Esophagus (tissue), 2 donors: ENCODE measurements around the gene USP49. TPM values are rescaled to one million over a fixed set of nuclear protein-coding genes. Genes with fewer than 3 reads are reported as not detected.
A peak's percentile ranks its signal among the peaks of the same experiment; 100 is the strongest.

ENCODE experiments used
- H3K27ac ChIP-seq, 2 donors: one replicate each; pipeline ENCODE4 v1.5.1; 2013; ENCODE audit warnings: low read depth in 2 of 2, mild to moderate bottlenecking in 2 of 2, inconsistent platforms in 1 of 2, low read length in 1 of 2, moderate library complexity in 1 of 2
- H3K27me3 ChIP-seq, 2 donors: one replicate each; pipeline ENCODE4 v1.6.1; 2013; ENCODE audit warnings: low read length in 2 of 2, control low read depth in 1 of 2, mild to moderate bottlenecking in 1 of 2; ENCODE audit not compliant: insufficient read depth in 2 of 2, control insufficient read depth in 1 of 2
- H3K36me3 ChIP-seq, 2 donors: one replicate each; pipeline ENCODE4 v1.6.1; 2013; ENCODE audit warnings: low read length in 1 of 2; ENCODE audit not compliant: control insufficient read depth in 2 of 2, insufficient read depth in 2 of 2
- H3K4me1 ChIP-seq, 2 donors: one replicate each; pipeline ENCODE4 v1.6.1; 2013; ENCODE audit warnings: low read length in 1 of 2; ENCODE audit not compliant: control insufficient read depth in 2 of 2, insufficient read depth in 2 of 2
- H3K4me3 ChIP-seq, 2 donors: one replicate each; pipeline ENCODE4 v1.5.1; 2013; ENCODE audit warnings: low read length in 2 of 2, mild to moderate bottlenecking in 2 of 2, low read depth in 1 of 2, moderate library complexity in 1 of 2
- H3K9me3 ChIP-seq, 2 donors: one replicate each; pipeline ENCODE4 v1.6.1; 2013; ENCODE audit warnings: mild to moderate bottlenecking in 2 of 2, low read depth in 1 of 2, low read length in 1 of 2, moderate library complexity in 1 of 2; ENCODE audit not compliant: control insufficient read depth in 2 of 2, insufficient read depth in 1 of 2
- WGBS, 2 donors: extraction: QIAGEN DNeasy Blood & Tissue Kit; methylation state at CpG; one replicate each; pipeline ENCODE4 v1.1.7; 2013; 5-methylcytosine and 5-hydroxymethylcytosine counted together
- polyA plus RNA-seq, 2 donors: library from polyadenylated mRNA; stranded (reverse); fragments of 200-250 nt; gene quantifications; one replicate each; pipeline ENCODE4 v1.2.3, GENCODE V29; 2013
- donor health status: healthy with polysubstance abuse.
- donor health status: Bipolar disorder and iron deficiency.

Gene USP49
- polyA plus RNA-seq, 2 donors, result 0.69 to 1.0 TPM

DNA sequence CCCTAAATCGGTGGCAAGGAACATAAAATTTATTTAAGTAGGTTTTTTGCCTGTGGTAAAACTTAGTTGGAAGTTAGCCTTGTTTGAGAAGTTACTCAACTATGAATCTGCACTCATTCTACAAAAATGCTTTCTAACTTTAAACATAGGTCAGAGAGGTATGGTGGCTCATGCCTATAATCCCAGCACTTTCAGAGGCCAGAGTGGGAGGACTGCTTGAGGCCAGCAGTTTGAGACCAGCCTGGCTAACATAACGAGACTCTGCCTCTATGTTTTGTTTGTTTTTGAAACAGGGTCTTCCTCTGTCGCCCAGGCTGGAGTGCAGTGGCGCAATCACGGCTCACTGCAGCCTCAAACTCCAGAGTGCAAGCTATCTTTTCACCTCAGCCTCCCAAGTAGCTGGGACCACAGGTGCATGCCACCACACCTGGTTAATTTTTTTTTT, 16.2 kb downstream of the USP49 start:
- H3K4me1 ChIP-seq, result no peaks in the 10 kb centered on the region
- H3K36me3 ChIP-seq, result no peaks in the 10 kb centered on the region
- H3K4me3 ChIP-seq, result no peak overlapping the region
- H3K9me3 ChIP-seq, result no peaks in the 10 kb centered on the region
- 89 to 92% methylated on average over 5 of the region's 5 CpGs for WGBS, 2 donors
- no peaks in the 10 kb centered on the region for H3K27me3 ChIP-seq
- H3K27ac ChIP-seq, result no peak overlapping the region

DNA sequence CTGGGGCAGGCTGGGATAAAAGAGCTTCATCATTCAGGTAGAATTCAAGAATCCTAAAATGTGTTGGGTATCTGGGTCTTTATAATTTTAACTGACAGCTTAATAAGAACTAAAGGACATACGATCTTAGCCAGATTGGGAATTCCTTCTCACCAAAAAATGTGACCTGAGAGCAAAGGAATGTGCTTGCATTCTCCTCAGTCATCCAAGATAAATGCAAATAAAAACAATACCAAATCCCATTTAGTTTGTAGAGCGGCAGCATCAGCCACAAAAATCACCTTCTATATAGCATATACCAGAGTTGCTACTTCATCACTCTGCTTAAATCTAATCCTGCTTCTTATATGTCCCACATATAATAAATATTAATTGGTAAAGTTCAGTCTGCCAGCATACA, 16.9 kb downstream of the USP49 start:
- no peaks in the 10 kb centered on the region for H3K9me3 ChIP-seq
- H3K4me1 ChIP-seq, result no peaks in the 10 kb centered on the region
- 90 to 91% methylated on average over 2 of the region's 2 CpGs for WGBS, 2 donors
- H3K27ac ChIP-seq, result no peak overlapping the region
- H3K27me3 ChIP-seq, result no peaks in the 10 kb centered on the region
- H3K36me3 ChIP-seq, result no peaks in the 10 kb centered on the region
- no peak overlapping the region for H3K4me3 ChIP-seq

DNA sequence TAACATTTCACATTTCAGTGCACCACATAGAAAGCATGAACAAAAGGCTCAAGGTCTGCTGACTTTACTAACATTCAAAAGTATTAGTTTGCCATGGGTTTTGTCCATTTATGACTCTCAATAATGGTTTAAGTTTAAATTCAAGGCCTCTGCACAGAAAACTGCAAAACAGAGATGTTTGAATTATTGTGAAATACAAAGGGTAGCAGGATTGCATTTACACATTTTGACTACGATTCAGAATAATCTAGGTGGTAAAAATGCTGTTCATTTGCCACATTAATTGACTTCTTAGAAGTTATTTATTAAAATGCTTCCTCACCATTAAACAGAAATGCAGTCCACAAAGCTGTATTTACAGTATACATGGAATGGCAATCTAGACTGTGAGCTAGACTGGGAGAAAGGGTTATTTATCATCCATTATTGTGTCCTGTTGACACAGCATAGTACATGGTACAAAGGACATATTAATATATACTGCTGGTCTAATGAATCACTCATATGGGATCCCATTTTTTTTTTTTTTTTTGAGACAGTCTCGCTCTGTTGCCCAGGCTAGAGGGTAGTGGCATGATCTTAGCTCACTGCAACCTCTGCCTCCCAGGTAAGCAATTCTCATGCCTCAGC, 18.0 kb downstream of the USP49 start:
- Histone ChIP-seq H3K4me1 (no peaks in the 10 kb centered on the region), H3K9me3 (no peaks in the 10 kb centered on the region), H3K27me3 (no peaks in the 10 kb centered on the region), H3K27ac (no peak overlapping the region), H3K4me3 (no peak overlapping the region), H3K36me3 (no peaks in the 10 kb centered on the region)
- WGBS, 2 donors, result 82 to 97% methylated on average over 2 of the region's 2 CpGs

DNA sequence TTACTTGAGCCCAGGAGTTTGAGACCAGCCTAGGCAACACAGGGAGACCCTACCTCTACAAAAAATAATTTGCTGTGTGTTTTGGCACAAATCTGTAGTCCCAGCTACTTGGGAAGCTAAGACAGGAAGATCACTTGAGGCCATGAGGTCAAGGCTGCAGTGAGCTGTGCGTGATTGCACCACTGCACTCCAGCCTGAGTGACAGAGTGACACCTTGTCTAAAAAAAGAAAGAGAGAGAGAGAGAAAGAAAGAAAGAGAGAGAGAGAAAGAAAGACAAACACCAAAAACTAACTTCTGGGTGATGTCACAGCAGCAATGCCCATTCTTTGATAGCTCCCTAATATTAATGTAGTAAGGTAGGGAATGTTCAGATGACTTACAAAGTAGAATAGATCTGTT, 20.4 kb downstream of the USP49 start:
- H3K27ac ChIP-seq, result no peak overlapping the region
- no peaks in the 10 kb centered on the region for H3K9me3 ChIP-seq
- 89 to 96% methylated on average over 1 of the region's 1 CpG for WGBS, 2 donors
- no peaks in the 10 kb centered on the region for H3K4me1 ChIP-seq
- no peaks in the 10 kb centered on the region for H3K36me3 ChIP-seq
- H3K27me3 ChIP-seq, result no peaks in the 10 kb centered on the region
- H3K4me3 ChIP-seq, result no peak overlapping the region

DNA sequence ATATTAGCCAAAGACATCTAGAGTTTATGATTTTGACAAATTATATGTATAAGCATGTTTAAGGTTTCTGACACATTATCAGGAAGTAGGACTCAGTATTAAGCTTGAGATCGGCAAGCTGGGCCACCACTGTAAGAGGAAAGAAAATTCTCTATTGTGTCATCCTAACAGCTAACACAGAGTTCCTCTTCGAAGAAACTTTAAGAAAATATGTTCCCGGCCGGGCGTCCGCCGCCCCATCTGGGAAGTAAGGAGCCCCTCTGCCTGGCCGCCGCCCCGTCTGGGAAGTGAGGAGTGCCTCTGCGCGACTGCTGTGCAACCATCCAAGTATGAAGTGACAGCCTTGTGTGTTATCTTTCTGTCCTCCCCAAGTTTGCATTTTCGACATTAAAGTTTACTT, 23.0 kb downstream of the USP49 start:
- no peak overlapping the region for H3K4me3 ChIP-seq
- no peaks in the 10 kb centered on the region for H3K9me3 ChIP-seq
- no peaks in the 10 kb centered on the region for H3K27me3 ChIP-seq
- no peak overlapping the region for H3K27ac ChIP-seq
- 96% methylated on average over 13 of the region's 13 CpGs for WGBS, 2 donors
- no peaks in the 10 kb centered on the region for H3K36me3 ChIP-seq
- no peaks in the 10 kb centered on the region for H3K4me1 ChIP-seq

DNA sequence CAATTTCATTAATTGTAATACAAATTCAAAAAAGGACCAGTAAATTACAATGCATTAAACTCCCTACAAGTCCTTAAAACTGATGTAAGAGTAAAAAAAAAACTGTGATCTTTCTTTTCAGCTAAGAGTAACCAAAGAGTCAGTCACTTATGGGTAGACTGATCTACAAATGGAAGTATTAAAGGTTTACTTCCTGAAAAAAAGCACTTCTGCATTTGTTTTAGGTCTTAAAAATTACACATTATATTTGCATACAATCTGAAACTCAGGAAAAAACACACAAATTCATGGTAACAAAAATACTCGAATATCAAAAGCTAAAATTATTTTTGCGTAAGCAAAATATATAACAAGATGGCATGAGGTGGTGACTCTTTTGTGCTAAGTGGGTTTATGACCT, 23.5 kb downstream of the USP49 start:
- H3K9me3 ChIP-seq, result no peaks in the 10 kb centered on the region
- 92 to 95% methylated on average over 2 of the region's 2 CpGs for WGBS, 2 donors
- no peak overlapping the region for H3K4me3 ChIP-seq

DNA sequence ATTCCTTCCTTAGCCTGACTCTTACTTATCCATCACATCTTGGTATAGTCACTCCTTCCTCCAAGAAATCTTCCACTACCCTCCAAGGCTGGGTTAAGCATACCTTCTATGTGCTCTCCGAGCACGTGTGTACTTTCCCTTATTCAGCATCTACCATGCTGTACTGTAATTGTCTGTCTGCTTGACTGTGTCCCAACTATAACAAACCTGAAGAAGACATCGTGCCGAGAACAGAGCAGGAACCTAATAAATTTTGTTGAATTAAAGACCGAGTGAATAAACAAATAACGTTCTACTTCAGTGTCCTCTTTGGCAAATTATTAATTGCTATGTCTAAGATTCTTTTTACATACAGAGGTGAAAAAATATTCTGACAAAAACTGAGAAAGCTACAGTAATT, 35.8 kb downstream of the USP49 start:
- Histone ChIP-seq H3K4me1 (no peaks in the 10 kb centered on the region), H3K36me3 (no peaks in the 10 kb centered on the region), H3K27me3 (no peaks in the 10 kb centered on the region), H3K27ac (no peak overlapping the region), H3K4me3 (no peak overlapping the region), H3K9me3 (no peaks in the 10 kb centered on the region)
- WGBS, 2 donors, result 91 to 92% methylated on average over 6 of the region's 6 CpGs

More for the DNA sequence above, 23.5 kb downstream of the USP49 start:
- H3K27me3 ChIP-seq, result no peaks in the 10 kb centered on the region
- no peaks in the 10 kb centered on the region for H3K36me3 ChIP-seq
- H3K27ac ChIP-seq, result no peak overlapping the region
- no peaks in the 10 kb centered on the region for H3K4me1 ChIP-seq

DNA sequence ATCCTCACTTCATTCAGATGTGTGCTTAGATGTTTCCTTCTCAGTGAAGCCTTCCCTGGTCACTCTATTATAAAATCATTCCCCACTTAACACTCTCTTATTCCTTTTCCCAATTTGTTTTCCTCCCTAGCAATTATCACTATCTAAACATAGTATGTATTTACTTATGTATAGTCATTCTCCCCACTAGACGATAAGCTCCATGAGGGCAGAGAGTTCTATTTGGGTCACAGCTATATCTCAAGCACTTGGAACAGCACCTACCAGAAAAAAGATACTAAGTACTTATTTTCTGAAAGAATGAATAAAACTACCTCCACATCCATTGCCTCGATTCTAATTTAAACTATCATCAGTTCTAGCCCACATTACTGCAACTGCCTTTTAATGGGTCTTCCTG, 36.5 kb downstream of the USP49 start:
- Histone ChIP-seq H3K4me3 (no peak overlapping the region), H3K9me3 (no peaks in the 10 kb centered on the region), H3K27ac (no peak overlapping the region), H3K27me3 (no peaks in the 10 kb centered on the region), H3K36me3 (no peaks in the 10 kb centered on the region), H3K4me1 (no peaks in the 10 kb centered on the region)
- WGBS, 2 donors, result 87 to 89% methylated on average over 2 of the region's 2 CpGs

DNA sequence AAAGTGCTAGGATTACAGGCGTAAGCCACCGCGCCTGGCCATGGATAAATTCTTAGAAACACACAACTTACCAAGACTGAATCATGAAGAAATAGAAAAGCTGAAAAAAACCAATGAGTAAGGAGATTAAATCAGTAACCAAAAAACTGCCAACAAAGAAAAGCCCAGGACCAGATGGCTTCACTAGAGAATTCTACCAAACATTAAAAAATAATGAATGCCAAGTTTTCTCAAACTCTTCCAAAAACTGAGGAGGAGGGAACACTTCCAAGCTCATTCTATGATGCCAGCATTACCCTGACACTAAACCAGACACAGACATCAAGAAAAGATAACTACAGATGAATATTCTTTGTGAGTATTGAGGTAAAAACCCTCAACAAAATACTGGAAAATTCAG, 44.3 kb downstream of the USP49 start:
- Histone ChIP-seq H3K4me1 (no peaks in the 10 kb centered on the region), H3K27me3 (no peaks in the 10 kb centered on the region), H3K9me3 (no peaks in the 10 kb centered on the region), H3K36me3 (no peaks in the 10 kb centered on the region), H3K27ac (no peak overlapping the region), H3K4me3 (no peak overlapping the region)
- 97 to 98% methylated on average over 3 of the region's 3 CpGs for WGBS, 2 donors

DNA sequence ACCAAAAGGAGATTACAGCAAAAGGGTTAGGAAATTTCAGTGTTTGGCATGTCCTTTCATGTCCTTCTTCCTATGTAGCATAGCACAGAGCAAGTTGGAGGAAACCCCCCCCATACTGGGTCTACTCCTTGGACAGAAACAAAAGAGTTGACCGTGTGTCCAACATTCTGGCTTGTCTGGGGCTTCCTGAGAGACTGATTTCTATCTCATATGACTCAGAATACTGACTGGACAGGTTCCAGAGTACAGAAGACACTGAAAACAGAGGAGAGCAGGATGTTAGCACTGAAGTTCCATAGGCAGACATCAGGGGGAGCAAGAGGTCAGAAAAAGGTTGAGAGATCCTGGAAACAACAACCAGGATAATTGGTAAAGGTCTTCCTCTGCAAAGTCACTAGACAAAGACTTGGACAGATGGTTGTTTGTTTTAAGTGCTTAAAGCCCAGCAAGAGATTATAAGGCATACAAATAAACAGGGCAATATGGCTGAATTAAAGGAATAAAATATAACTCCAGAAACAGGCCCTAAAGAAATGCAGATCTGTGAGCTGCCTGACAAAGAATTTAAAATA, 48.4 kb downstream of the USP49 start:
- WGBS, 2 donors, result 3 to 9% methylated on average over 1 of the region's 1 CpG

More for the DNA sequence above, 48.4 kb downstream of the USP49 start:
- H3K27me3 ChIP-seq, result no peaks in the 10 kb centered on the region
- peak overlapping the region in 1 of 2 donors; percentile 6 for H3K27ac ChIP-seq
- H3K4me1 ChIP-seq, result no peaks in the 10 kb centered on the region
- H3K9me3 ChIP-seq, result no peaks in the 10 kb centered on the region
- H3K4me3 ChIP-seq, result no peak overlapping the region
- no peaks in the 10 kb centered on the region for H3K36me3 ChIP-seq
